MCF 10A (cell line): ENCODE data around the gene GABARAPL1. TPM values are rescaled to one million over a fixed set of nuclear protein-coding genes. Genes with fewer than 3 reads are reported as not detected.

Experiments used
- BruUV-seq: library from RNA; stranded (reverse); fragments of 400-500 nt; replicated peaks from 2 replicates; lab custom pipeline; 2021; lab: Mats Ljungman, UMichigan
- CTCF ChIA-PET: fragments of 300-600 bp; sonication (Branson Sonifier 250); formaldehyde crosslinking; extraction: SDS; loops from one replicate; lab custom pipeline; 2021; ENCODE audit warnings: antibody characterized with exemption, inconsistent platforms; lab: Yijun Ruan, JAX
- POLR2A ChIA-PET: fragments of 300-600, 350-650 bp; sonication (Branson Sonifier 250); formaldehyde crosslinking; extraction: SDS; loops from one replicate; lab custom pipeline; 2020; ENCODE audit warnings: antibody characterized with exemption, inconsistent platforms; lab: Yijun Ruan, JAX
- DNase-seq: peaks from one replicate; pipeline ENCODE4 v3.0.0-alpha.2; 2018; ENCODE audit not compliant: unreplicated experiment
- H3K27ac Mint-ChIP-seq: one replicate; pipeline ENCODE4 v1.8.0; 2022; ENCODE audit warnings: mild to moderate bottlenecking, low read depth, mixed read lengths; ENCODE audit not compliant: unreplicated experiment
- H3K27me3 Mint-ChIP-seq: one replicate; pipeline ENCODE4 v1.8.0; 2022; ENCODE audit warnings: mixed read lengths; ENCODE audit not compliant: insufficient read depth, unreplicated experiment
- H3K36me3 Mint-ChIP-seq: one replicate; pipeline ENCODE4 v1.8.0; 2022; ENCODE audit warnings: mild to moderate bottlenecking, moderate library complexity, mixed read lengths; ENCODE audit not compliant: insufficient read depth, unreplicated experiment
- H3K4me1 Mint-ChIP-seq: one replicate; pipeline ENCODE4 v1.8.0; 2022; ENCODE audit warnings: mixed read lengths; ENCODE audit not compliant: insufficient read depth, unreplicated experiment
- H3K4me3 Mint-ChIP-seq: one replicate; pipeline ENCODE4 v1.8.0; 2022; ENCODE audit warnings: mild to moderate bottlenecking, moderate library complexity, mixed read lengths; ENCODE audit not compliant: unreplicated experiment
- H3K9me3 Mint-ChIP-seq: one replicate; pipeline ENCODE4 v1.8.0; 2022; ENCODE audit warnings: mixed read lengths; ENCODE audit not compliant: unreplicated experiment
- intact Hi-C: fragments of 100-400 bp; cut with micrococcal nuclease; formaldehyde crosslinking; loops from 2 replicates; pipeline ENCODE4 v1.14.1; 2022
- total RNA-seq: library from RNA; stranded (reverse); gene quantifications from 2 replicates; pipeline ENCODE4 v1.2.3, GENCODE V29; 2022
- TF ChIP-seq, protein P1 (sequence below): fragments of 200-600 bp; IDR thresholded peaks from one replicate; pipeline ENCODE4 v1.8.0; 2022; ENCODE audit warnings: antibody characterized with exemption, mild to moderate bottlenecking; ENCODE audit not compliant: unreplicated experiment

Gene GABARAPL1
- total RNA-seq, 1 experiment from 2014 or later: 19.7 TPM

DNA sequence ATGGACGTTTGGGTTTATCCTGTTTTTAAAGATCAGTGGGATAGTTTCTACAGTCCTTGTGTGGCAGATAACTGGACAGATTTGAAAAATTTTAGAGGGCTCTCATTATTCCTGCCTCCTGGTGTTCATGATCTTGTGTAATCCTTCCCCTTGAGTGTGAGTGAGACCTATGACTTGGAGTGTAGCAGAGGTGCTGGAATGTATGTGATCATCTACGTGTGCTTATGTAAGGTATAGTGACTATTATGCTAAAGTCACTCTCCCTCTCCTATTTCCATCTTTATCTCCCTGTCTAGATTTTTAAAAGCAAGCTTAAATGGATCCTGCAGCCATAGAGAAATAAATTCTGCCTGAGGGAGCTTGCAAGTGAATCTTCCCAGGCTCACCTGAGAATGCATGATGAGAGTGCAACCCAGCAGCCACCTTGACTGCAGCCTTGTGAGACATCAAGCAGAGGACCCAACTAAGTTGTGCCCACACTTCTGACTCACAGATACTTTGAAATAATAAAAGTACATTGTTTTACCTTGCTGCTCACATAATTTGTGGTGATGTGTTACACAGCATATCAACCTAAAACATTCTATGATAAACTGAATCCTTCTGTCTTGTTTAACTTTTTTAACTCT is 37.6 kb upstream of the GABARAPL1 start:
- peaks cover 22% of the 10 kb centered on the region for H3K4me1 Mint-ChIP-seq
- H3K27ac Mint-ChIP-seq: no peak overlapping the region
- no peaks in the 10 kb centered on the region for H3K36me3 Mint-ChIP-seq
- H3K4me3 Mint-ChIP-seq: no peak overlapping the region
- DNase-seq: no peak
- no peaks in the 10 kb centered on the region for H3K27me3 Mint-ChIP-seq
- H3K9me3 Mint-ChIP-seq: no peaks in the 10 kb centered on the region
- CTCF ChIA-PET: interaction anchor here (1.0 to 3.6 kb wide), 7 partner anchors 17 to 425 kb away, joined by 3 to 31 read pairs (median 5); partner anchors contain the start of gene CLEC7A
- POLR2A ChIA-PET: interaction anchor here (1.3 to 2.1 kb wide), 3 partner anchors 9 to 22 kb away, joined by 4 to 16 read pairs (median 14); no protein-coding TSS in a partner anchor
- TF ChIP-seq, protein P1, sequence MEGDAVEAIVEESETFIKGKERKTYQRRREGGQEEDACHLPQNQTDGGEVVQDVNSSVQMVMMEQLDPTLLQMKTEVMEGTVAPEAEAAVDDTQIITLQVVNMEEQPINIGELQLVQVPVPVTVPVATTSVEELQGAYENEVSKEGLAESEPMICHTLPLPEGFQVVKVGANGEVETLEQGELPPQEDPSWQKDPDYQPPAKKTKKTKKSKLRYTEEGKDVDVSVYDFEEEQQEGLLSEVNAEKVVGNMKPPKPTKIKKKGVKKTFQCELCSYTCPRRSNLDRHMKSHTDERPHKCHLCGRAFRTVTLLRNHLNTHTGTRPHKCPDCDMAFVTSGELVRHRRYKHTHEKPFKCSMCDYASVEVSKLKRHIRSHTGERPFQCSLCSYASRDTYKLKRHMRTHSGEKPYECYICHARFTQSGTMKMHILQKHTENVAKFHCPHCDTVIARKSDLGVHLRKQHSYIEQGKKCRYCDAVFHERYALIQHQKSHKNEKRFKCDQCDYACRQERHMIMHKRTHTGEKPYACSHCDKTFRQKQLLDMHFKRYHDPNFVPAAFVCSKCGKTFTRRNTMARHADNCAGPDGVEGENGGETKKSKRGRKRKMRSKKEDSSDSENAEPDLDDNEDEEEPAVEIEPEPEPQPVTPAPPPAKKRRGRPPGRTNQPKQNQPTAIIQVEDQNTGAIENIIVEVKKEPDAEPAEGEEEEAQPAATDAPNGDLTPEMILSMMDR: no peak
- BruUV-seq: no TSS peak
- intact Hi-C loops: no loop called here

DNA sequence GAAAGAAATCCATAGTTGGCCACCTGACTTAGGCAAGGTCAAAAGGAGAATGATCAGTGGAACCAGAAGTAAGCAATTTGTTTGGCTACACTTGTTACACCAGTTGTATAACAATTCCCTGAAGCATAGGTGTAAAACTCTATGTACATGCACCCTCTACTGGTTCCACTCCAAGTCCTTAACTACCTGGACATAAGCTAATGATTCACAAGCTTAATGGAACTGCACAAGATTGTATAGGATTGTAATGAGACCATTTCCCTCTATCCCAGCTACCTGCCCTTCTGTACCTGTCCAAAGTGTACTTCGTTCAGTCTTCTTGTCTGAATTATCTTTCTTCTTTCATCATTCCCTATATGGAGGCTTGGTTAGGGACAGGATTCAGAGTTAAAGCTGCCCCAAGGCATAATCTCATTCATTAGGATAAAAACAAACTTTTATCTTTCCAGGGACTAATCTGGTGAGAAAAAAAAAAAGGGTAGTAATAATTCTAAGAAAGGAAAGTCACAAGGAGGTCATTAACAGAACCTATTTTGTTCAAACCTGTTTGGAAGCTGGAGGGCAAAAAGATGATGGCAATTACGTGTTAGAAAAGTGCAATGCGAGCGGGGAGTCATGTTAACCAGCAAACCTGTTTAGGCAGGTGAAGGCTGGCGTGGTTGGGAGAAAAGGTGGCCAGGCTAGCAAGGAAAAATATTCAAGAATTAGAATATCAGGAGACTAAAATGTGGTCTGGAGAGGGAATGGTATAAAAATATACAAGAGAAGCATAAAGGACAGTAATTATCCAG is 36.6 kb upstream of the GABARAPL1 start:
- no peaks in the 10 kb centered on the region for H3K27me3 Mint-ChIP-seq
- no peak overlapping the region for H3K27ac Mint-ChIP-seq
- H3K4me3 Mint-ChIP-seq: no peak overlapping the region
- BruUV-seq: no TSS peak
- no peaks in the 10 kb centered on the region for H3K36me3 Mint-ChIP-seq
- POLR2A ChIA-PET: interaction anchor here (0.8 to 3.0 kb wide), 7 partner anchors 10 to 38 kb away, joined by 3 to 16 read pairs (median 4); no protein-coding TSS in a partner anchor
- no peaks in the 10 kb centered on the region for H3K9me3 Mint-ChIP-seq
- peak; percentile 60 for DNase-seq
- CTCF ChIA-PET: interaction anchor here (0.6 to 3.6 kb wide), 9 partner anchors 14 to 46 kb away, joined by 3 to 31 read pairs (median 6); partner anchors contain the start of gene CLEC7A
- H3K4me1 Mint-ChIP-seq: peaks cover 19% of the 10 kb centered on the region
- TF ChIP-seq, protein P1: no peak
- intact Hi-C loops: no loop called here

DNA sequence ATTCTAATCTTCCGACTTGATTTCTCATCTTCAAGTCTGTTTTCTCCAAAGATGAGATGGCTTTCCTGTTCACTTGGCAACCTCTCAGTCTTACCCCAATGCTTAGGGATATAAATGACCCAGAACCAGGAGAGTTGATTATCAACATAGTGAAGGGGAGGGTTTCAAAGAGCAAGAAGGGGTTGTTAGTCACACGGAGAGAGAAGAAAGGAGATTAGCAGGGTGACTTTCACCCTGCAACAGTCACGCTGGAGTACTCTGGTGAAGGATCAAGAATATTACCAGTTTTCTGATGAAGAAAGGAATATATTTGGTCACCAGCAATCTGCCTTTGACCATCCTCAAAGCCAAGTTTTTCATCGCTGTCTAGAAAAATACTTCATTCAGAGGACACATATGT is 33.9 kb upstream of the GABARAPL1 start, which contains the start of gene TMEM52B:
Gene TMEM52B (plus strand): TSS at position 212 of the 400 bp plus-strand sequence. CDS start 543 bp downstream, outside the sequence.
- no peak within 1 kb of the TSS for H3K27ac Mint-ChIP-seq
- intact Hi-C loops: no loop called here
- H3K4me3 Mint-ChIP-seq: no peak within 1 kb of the TSS
- no peak for DNase-seq
- no peaks in the 10 kb centered on the region for H3K27me3 Mint-ChIP-seq
- H3K36me3 Mint-ChIP-seq: no peaks in the 10 kb centered on the region
- TF ChIP-seq, protein P1: no peak
- H3K4me1 Mint-ChIP-seq: peaks cover 25% of the 10 kb centered on the region
- no peaks in the 10 kb centered on the region for H3K9me3 Mint-ChIP-seq
- POLR2A ChIA-PET: interaction anchor here (1.6 to 3.0 kb wide), 2 partner anchors 19 to 36 kb away, joined by 6 to 11 read pairs; no protein-coding TSS in a partner anchor
- no TSS peak for BruUV-seq
- CTCF ChIA-PET: interaction anchor here (3.0 kb wide), 1 partner anchor 11 kb away, joined by 20 read pairs; no protein-coding TSS in a partner anchor

DNA sequence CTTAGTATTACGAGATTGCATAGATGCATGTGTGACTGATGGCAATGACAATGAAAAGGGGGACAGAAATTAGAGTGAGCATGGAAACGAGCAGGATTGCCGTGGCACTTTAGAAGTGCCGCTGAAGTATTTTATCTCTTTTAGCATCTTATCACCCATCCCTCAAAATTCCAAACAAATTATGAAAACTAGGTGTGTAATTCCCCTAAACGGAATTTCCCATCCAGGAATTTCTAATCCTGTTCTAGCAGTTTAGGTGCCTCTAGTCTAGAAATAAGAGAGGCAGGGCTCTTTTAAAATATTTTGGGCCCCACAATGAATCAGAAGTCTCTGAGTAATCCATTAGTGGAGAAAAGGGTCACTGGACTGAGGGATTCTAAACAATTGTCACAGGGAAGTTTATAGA is 32.9 kb upstream of the GABARAPL1 start:
- H3K4me1 Mint-ChIP-seq: peaks cover 25% of the 10 kb centered on the region
- no TSS peak for BruUV-seq
- H3K9me3 Mint-ChIP-seq: no peaks in the 10 kb centered on the region
- H3K27ac Mint-ChIP-seq: no peak overlapping the region
- H3K27me3 Mint-ChIP-seq: no peaks in the 10 kb centered on the region
- ChIA-PET POLR2A (interaction anchor here (0.8 kb wide), 1 partner anchor 19 kb away, joined by 3 read pairs; no protein-coding TSS in a partner anchor), CTCF (no interaction called here)
- DNase-seq: no peak
- no peak overlapping the region for H3K4me3 Mint-ChIP-seq
- TF ChIP-seq, protein P1: no peak
- H3K36me3 Mint-ChIP-seq: no peaks in the 10 kb centered on the region
- intact Hi-C loops: no loop called here
